Stimulated activated CD8-positive, alpha-beta memory T cell treated with anti-CD3 and anti-CD28 coated beads, Interleukin-15, amount 100 ng/mL, for 48 hours (primary cell): ENCODE results near the gene NOC3L.
"Not testable (repeated sequence)": the region's sequence is repeated elsewhere in the genome, so short reads cannot be mapped to it uniquely, and the experiment has no call there.

ENCODE experiments used
- DNase-seq, 2 donors: peaks; one replicate each; pipeline ENCODE4 v3.0.0-alpha.2; 2020; ENCODE audit warnings: low read depth in 2 of 2

The NOC3L gene

GRCh38 chr10:94362360-94363250 is at the start of gene NOC3L:
Gene NOC3L, minus strand, starts transcription at chr10:94362939. Its CDS starts 101 bp downstream, at chr10:94362838.
- peak; percentile 93 to 95 for DNase-seq

- DNase-seq: no peak
These were observed 49.7 kb upstream of the NOC3L start for GRCh38 chr10:94412449-94412848.

- DNase-seq: no peak
These were observed 48.6 kb upstream of the NOC3L start for GRCh38 chr10:94411304-94411703.

GRCh38 chr10:94409021-94409657 is 46.4 kb upstream of the NOC3L start:
- no peak for DNase-seq

- DNase-seq: no peak
These were observed 44.9 kb upstream of the NOC3L start for GRCh38 chr10:94407668-94408067.

GRCh38 chr10:94405406-94405805 is 42.7 kb upstream of the NOC3L start:
- DNase-seq: no peak

GRCh38 chr10:94403380-94404213 is 40.9 kb upstream of the NOC3L start:
- no peak for DNase-seq

- DNase-seq: no peak
These were observed 40.2 kb upstream of the NOC3L start for GRCh38 chr10:94402843-94403379.

GRCh38 chr10:94402204-94402842 is 39.6 kb upstream of the NOC3L start, which contains the start of gene TBC1D12:
Gene TBC1D12, plus strand, starts transcription at chr10:94402541. Its CDS starts 73 bp downstream, at chr10:94402614.
- peak in 1 of 2 donors; percentile 20 for DNase-seq

- no peak for DNase-seq
These were observed 36.0 kb upstream of the NOC3L start for GRCh38 chr10:94398762-94399161.

- no peak for DNase-seq
These were observed 35.0 kb upstream of the NOC3L start for GRCh38 chr10:94397549-94398370.

GRCh38 chr10:94392117-94392516 is 29.4 kb upstream of the NOC3L start:
- DNase-seq: not testable (repeated sequence)

GRCh38 chr10:94385733-94386132 is 23.0 kb upstream of the NOC3L start:
- DNase-seq: not testable (repeated sequence)

- no peak for DNase-seq
These were observed 20.8 kb upstream of the NOC3L start for GRCh38 chr10:94383530-94383929.

GRCh38 chr10:94376865-94377264 is 14.1 kb upstream of the NOC3L start:
- DNase-seq: no peak

GRCh38 chr10:94375374-94375773 is 12.6 kb upstream of the NOC3L start:
- no peak for DNase-seq

- DNase-seq: no peak
These were observed 7.8 kb upstream of the NOC3L start for GRCh38 chr10:94370501-94370900.

- DNase-seq: no peak
These were observed 3.6 kb upstream of the NOC3L start for GRCh38 chr10:94366382-94366781.

- no peak for DNase-seq
These were observed 1.7 kb upstream of the NOC3L start for GRCh38 chr10:94364482-94364881.

- no peak for DNase-seq
These were observed 469 bp upstream of the NOC3L start for GRCh38 chr10:94363251-94363565.
